HG03439 (cell line): Measurements from ENCODE around the gene EPG5.
"Not testable (repeated sequence)": the region's sequence is repeated elsewhere in the genome, so short reads cannot be mapped to it uniquely, and the experiment has no call there.

ENCODE experiments used
- ATAC-seq: cut with Tn5 transposase; IDR thresholded peaks from one replicate; pipeline ENCODE4 v1.9.1; 2021; ENCODE audit warnings: mild to moderate bottlenecking, moderate library complexity; ENCODE audit not compliant: unreplicated experiment

Gene EPG5

DNA sequence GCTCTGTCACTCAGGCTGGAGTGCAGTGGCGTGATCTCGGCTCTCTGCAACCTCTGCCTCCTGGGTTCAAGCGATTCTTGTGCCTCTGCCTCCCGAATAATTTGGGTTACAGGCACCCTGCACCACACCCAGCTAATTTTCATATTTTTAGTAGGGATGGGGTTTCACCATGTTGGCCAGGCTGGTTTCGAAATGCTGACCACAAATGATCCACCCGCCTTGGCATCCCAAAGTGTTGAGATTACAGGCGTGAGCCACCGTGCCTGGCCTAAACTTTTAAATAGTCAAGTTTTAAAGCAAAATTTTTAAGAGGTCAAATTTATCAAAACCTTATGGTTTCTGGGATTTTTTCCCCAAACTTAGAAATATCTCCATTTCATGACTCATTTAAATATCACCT lies 148.4 kb downstream of the EPG5 start:
- ATAC-seq = not testable (repeated sequence)

DNA sequence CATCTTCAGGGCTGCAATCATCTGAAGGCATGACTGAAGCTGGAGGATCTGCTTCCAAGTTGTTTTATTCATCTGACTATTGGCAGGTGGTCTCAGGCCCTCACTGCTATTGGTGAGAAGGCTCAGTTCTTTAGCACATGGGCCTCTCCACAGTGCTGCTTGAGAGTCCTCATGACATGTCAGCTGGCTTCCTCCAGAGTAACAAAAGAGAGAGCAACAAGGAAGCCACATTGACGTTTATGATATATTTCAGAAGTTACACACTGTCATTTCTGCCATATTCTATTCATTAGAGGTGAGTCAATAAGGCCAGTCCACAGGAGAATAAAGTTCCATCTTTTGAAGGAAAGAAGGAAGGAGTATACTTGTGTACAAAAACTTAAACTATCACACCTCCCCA lies 149.6 kb downstream of the EPG5 start:
- ATAC-seq = no peak

DNA sequence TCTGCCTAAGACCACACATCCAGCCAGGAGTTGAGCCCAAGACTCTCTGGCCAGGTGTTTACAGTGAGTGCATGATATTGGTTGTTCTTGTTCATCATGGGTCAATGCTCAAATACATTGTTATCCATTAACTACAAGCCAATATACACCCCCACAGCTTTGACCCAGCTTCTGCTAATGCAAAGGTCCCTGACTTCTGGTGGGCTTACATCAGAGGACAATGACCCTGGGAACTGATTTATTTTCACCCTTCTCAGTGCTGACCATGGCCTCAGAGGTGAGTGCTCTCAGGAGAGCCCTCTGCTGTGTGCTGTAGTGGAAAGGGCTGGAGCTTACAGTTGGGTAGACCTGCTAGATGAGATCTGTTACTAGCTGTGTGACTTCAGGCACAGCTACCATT lies 152.4 kb downstream of the EPG5 start:
- not testable (repeated sequence) for ATAC-seq

DNA sequence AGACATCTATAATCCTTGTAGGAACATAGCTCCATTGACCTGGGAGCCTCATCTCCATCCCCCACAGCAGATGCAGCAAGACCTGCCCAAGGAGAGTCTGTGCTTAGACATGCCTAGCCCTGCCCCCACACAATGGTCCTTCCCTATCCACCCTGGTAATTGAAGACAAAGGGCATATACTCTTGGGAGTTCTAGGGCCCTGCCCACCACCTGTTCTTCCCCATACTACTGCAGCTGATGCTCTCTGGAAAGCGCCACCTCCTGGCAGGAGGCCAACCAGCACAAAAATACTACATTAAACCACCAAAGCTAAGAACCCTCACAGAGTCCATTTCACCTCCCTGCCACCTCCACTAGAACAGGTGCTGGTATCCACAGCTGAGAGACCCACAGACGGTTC lies 160.0 kb downstream of the EPG5 start:
- not testable (repeated sequence) for ATAC-seq

DNA sequence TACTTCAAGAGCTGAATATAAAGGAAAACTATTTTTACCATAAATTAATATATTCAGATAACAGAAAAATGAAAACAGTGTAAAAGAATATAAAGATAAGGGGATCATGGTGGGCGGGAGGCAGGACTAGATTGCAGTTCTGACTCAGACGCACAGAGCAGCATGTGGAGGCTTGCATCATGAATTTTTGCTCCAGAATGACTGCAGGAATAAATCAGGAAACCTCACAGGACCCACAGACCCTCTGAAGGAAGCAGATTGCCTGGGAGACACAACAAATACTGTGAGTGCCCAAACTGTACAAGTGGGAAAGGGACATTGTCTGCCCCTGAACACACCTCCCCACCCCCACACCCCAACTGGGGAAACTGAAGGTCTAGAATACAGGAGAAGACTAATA lies 160.9 kb downstream of the EPG5 start:
- no peak for ATAC-seq

DNA sequence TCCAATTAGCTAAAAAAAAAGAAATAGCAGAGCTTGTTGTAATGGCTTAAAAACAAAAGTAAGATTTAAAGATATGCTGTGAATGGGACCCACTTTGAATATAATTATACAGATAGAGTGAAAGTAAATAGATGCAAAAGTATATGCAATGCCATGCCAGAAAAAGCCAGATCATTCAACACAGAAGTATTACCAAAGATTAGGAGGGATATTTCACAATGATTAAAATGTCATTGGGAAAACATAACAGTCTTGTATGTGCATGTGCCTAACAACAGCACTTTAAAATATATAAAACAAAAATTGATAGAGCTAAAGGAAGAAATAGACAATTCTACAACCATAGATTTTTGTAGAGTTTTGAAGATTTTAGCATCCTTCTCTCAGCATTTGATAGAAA lies 161.6 kb downstream of the EPG5 start:
- no peak for ATAC-seq

DNA sequence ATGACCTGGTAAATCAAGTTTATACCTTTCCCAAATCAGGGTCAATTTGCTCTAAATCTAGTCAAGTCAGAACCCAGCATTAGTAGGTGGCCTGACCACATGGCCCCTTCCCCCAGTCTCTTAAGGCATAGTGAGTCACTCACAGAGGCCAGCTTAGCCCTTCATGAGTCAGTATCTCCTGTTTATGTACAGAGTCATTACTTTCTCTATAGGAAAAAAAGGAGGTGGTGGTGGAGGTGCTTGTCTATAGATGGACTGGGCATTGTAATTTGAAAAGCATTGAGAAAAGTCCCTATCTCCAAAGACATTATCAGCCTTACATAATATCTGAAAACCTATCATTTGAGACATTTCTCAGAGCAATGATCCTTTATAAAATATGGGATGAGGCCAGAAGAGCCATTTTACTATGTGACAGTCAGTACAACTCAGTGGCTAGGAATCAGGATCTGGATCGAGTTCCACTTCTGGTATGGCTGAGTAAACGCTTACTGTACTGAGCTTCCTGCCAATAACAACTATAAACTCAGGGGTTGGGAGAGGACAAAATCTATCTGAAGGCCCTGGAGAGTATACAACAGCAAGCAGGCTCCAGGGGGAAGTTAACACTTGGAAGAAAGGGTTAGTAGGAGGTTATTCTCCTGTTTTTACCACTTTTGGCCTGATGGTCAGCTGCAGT lies 164.2 kb downstream of the EPG5 start:
- ATAC-seq = no peak

DNA sequence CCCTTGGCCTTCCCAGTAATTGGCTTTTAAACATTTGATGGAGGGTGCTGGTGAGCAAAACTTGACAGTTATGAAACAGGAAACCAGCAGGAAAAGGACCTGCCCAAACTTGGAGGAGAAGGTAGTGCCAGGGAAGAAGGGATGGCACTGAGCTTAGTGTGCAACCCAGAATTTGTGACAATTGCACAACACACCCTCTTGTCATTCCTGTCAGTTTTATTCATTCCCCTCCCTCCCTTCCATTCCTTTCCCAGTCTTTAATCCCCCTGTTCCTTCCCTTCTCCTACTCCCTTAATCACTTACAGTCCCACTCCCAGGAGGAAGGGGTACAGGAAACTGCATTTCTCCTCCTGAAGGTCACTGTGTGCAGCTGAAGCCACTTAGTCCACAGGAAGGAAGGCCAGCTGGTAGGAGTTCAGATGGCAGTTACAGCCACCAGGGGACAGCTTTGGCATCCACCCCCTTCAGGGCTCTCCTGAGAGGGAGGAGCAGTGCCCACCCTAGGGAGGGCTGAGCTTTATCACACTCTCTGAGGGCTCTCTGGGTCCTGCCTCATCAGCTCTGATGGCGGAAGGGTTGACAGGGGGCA lies 165.6 kb downstream of the EPG5 start:
- ATAC-seq = no peak
